Left hindlimb (tissue), 1 donor: ENCODE measurements around the gene GBP7.

Experiments
- DNase-seq: peaks from one replicate; pipeline ENCODE4 v3.0.0-alpha.2; 2018

GBP7 gene

GRCh38 chr1:89112871-89113613 lies 62.8 kb downstream of the GBP7 start:
- DNase-seq: no peak

GRCh38 chr1:89104687-89105086 lies 71.1 kb downstream of the GBP7 start:
- no peak for DNase-seq

GRCh38 chr1:89104147-89104546 lies 71.7 kb downstream of the GBP7 start:
- DNase-seq: no peak

GRCh38 chr1:89102021-89102420 lies 73.8 kb downstream of the GBP7 start:
- DNase-seq: no peak

GRCh38 chr1:89100412-89100811 lies 75.4 kb downstream of the GBP7 start:
- no peak for DNase-seq

- no peak for DNase-seq
Measured at GRCh38 chr1:89098857-89099256, 76.9 kb downstream of the GBP7 start.

GRCh38 chr1:89095737-89096136 lies 80.1 kb downstream of the GBP7 start:
- DNase-seq: no peak

- DNase-seq: no peak
Measured at GRCh38 chr1:89089962-89090361, 85.8 kb downstream of the GBP7 start.

- no peak for DNase-seq
Measured at GRCh38 chr1:89088572-89088971, 87.2 kb downstream of the GBP7 start.

GRCh38 chr1:89087241-89087640 lies 88.6 kb downstream of the GBP7 start:
- DNase-seq: no peak

- DNase-seq: no peak
Measured at GRCh38 chr1:89085781-89086180, 90.0 kb downstream of the GBP7 start.
